H1 (cell line): ENCODE measurements around the gene CPZ. TPM values are rescaled to one million over a fixed set of nuclear protein-coding genes. Genes with fewer than 3 reads are reported as not detected.

Source experiments
- CEBPB ChIP-seq: IDR thresholded peaks from 2 replicates; pipeline ENCODE4 v1.6.1; 2012; ENCODE audit warnings: low read depth, low read length
- CHD7 ChIP-seq: fragments of 300-600 bp; sonication (generic); IDR thresholded peaks from 2 replicates; pipeline ENCODE4 v1.7.1; 2012; ENCODE audit warnings: low read length, moderate library complexity, mild to moderate bottlenecking, inconsistent platforms; ENCODE audit not compliant: insufficient replicate concordance
- CREB1 ChIP-seq: IDR thresholded peaks from 2 replicates; pipeline ENCODE4 v1.6.1; 2012; ENCODE audit warnings: inconsistent platforms
- CTBP2 ChIP-seq: IDR thresholded peaks from 2 replicates; pipeline ENCODE4 v1.7.0; 2011; ENCODE audit warnings: borderline replicate concordance, mild to moderate bottlenecking, moderate library complexity, mixed read lengths, low read length; ENCODE audit not compliant: insufficient read depth, insufficient read length
- EGR1 ChIP-seq: IDR thresholded peaks from 2 replicates; pipeline ENCODE4 v1.6.1; 2011; ENCODE audit warnings: low read depth, low read length, borderline replicate concordance
- MAFK ChIP-seq: IDR thresholded peaks from 2 replicates; pipeline ENCODE4 v1.6.1; 2012; ENCODE audit warnings: low read depth, mild to moderate bottlenecking, improper control_type of control experiment, low read length
- RBBP5 ChIP-seq: IDR thresholded peaks from 2 replicates; pipeline ENCODE4 v1.7.1; 2012; ENCODE audit warnings: low read depth, mild to moderate bottlenecking, inconsistent platforms, low read length, moderate library complexity, borderline replicate concordance
- RXRA ChIP-seq: IDR thresholded peaks from 2 replicates; pipeline ENCODE4 v1.6.1; 2011; ENCODE audit warnings: low read depth, mild to moderate bottlenecking, low read length, moderate library complexity; ENCODE audit not compliant: insufficient read depth
- SP1 ChIP-seq: IDR thresholded peaks from 2 replicates; pipeline ENCODE4 v1.6.1; 2011; ENCODE audit warnings: low read depth, low read length
- ZNF274 ChIP-seq: IDR thresholded peaks from 2 replicates; pipeline ENCODE4 v1.7.0; 2012; ENCODE audit warnings: low read length, borderline replicate concordance; ENCODE audit errors: extremely low read depth
- polyA plus RNA-seq, 7 experiments: library from polyadenylated mRNA; depleted of rRNA in 3 of 7; stranded (reverse) in 5 of 7; unstranded in 2 of 7; fragments of >200 nt in 5 of 7; fragments of 200-250 nt in 2 of 7; gene quantifications; 1 replicate in 5 of 7; 2 replicates in 1 of 7; 4 replicates in 1 of 7; pipeline versions ENCODE4 v1.2.1 to v1.2.3, GENCODE V29; 2011 to 2013; ENCODE audit warnings: missing spikeins in 2 of 7, mixed read lengths in 2 of 7
- total RNA-seq: library from RNA; stranded (reverse); fragmentation: NEBNext Ultra II Directional; extraction: Animal tissue kit (Norgen Biotek cat#: 25700); gene quantifications from 2 replicates; pipeline ENCODE4 v1.2.1, GENCODE V29; 2021

CPZ gene
- total and polyA plus RNA-seq, 2 of the 8 experiments (the other 6 are each of a cell fraction or from before 2014, with no cell fraction given): 28.8 to 40.7 TPM

- TF ChIP-seq CHD7: no peak
- no peak for TF ChIP-seq MAFK
- TF ChIP-seq ZNF274: no peak
- TF ChIP-seq RXRA: no peak
- no peak for TF ChIP-seq EGR1
- no peak for TF ChIP-seq CTBP2
- no peak; the same call in 1 of the 2 replicates for TF ChIP-seq CREB1
- TF ChIP-seq CEBPB: no peak
- no peak for TF ChIP-seq RBBP5
- no peak for TF ChIP-seq SP1
Measured at GRCh38 chr4:8580321-8581093, 12.1 kb upstream of the CPZ start, which contains the start of gene GPR78 (continued).
